IMR-90 (cell line): Measurements from ENCODE around the gene AURKA. TPM values are rescaled to one million over a fixed set of nuclear protein-coding genes. Genes with fewer than 3 reads are reported as not detected.

ENCODE experiments used
- ATAC-seq: fragments of 200-7000 bp; cut with Tn5 transposase; 2 replicates; pipeline ENCODE4 v1.9.1; 2020; ENCODE audit warnings: low read depth, mild to moderate bottlenecking, moderate library complexity
- BruUV-seq: library from RNA; stranded (reverse); fragments of 400-500 nt; replicated peaks from 2 replicates; lab custom pipeline; 2021; lab: Mats Ljungman, UMichigan
- CTCF ChIA-PET: fragments of 300-600 bp; formaldehyde crosslinking; extraction: SDS; loops from one replicate; lab custom pipeline; 2021; ENCODE audit warnings: antibody characterized with exemption; lab: Yijun Ruan, JAX
- POLR2A ChIA-PET: fragments of 300-600 bp; sonication (Branson Sonifier 250); formaldehyde crosslinking; loops from one replicate; lab custom pipeline; 2022; ENCODE audit warnings: antibody characterized with exemption; ENCODE audit not compliant: unreplicated experiment; lab: Charles Lee
- DNase-seq: peaks from one replicate; pipeline ENCODE4 v3.0.0; 2013
- H2AFZ ChIP-seq: replicated peaks from 2 replicates; pipeline ENCODE3; 2013; ENCODE audit warnings: low read length, mild to moderate bottlenecking; ENCODE audit not compliant: poor library complexity
- H2AK5ac ChIP-seq: 2 replicates; pipeline ENCODE4 v1.6.1; 2013; ENCODE audit warnings: low read depth, low read length, inconsistent platforms
- H2AK9ac ChIP-seq: replicated peaks from 2 replicates; pipeline ENCODE3; 2013; ENCODE audit warnings: mild to moderate bottlenecking, low read depth, low read length, moderate library complexity; ENCODE audit not compliant: poor library complexity
- H2BK120ac ChIP-seq: 2 replicates; pipeline ENCODE4 v1.6.1; 2013; ENCODE audit warnings: low read depth, low read length, inconsistent platforms
- H2BK15ac ChIP-seq: 3 replicates; pipeline ENCODE4 v1.6.1; 2013; ENCODE audit warnings: low read depth, low read length, inconsistent platforms
- H2BK20ac ChIP-seq: 2 replicates; pipeline ENCODE4 v1.6.1; 2013; ENCODE audit warnings: low read depth, mild to moderate bottlenecking, inconsistent platforms, low read length, moderate library complexity
- H2BK5ac ChIP-seq: 2 replicates; pipeline ENCODE4 v1.6.1; 2013; ENCODE audit warnings: mild to moderate bottlenecking, low read depth, low read length, inconsistent platforms; ENCODE audit not compliant: poor library complexity, severe bottlenecking
- H3K14ac ChIP-seq: replicated peaks from 2 replicates; pipeline ENCODE4 v1.6.1; 2013; ENCODE audit warnings: low read depth, low read length, inconsistent platforms
- H3K18ac ChIP-seq: 2 replicates; pipeline ENCODE4 v1.6.1; 2013; ENCODE audit warnings: low read depth, low read length, control low read depth
- H3K23ac ChIP-seq: 2 replicates; pipeline ENCODE4 v1.6.1; 2013; ENCODE audit warnings: low read depth, low read length, inconsistent platforms
- H3K27ac ChIP-seq: 2 replicates; pipeline ENCODE4 v1.5.1; 2013; ENCODE audit warnings: mild to moderate bottlenecking, control low read depth, low read length; ENCODE audit not compliant: insufficient read depth
- H3K27me3 ChIP-seq: 2 replicates; pipeline ENCODE4 v1.6.1; 2013; ENCODE audit warnings: low read length; ENCODE audit not compliant: control insufficient read depth, insufficient read depth
- H3K36me3 ChIP-seq: 2 replicates; pipeline ENCODE4 v1.6.1; 2013; ENCODE audit warnings: low read length, mixed read lengths; ENCODE audit not compliant: control insufficient read depth, insufficient read depth
- H3K4ac ChIP-seq: 2 replicates; pipeline ENCODE4 v1.6.1; 2013; ENCODE audit warnings: low read depth, low read length, inconsistent platforms
- H3K4me1 ChIP-seq: 2 replicates; pipeline ENCODE4 v1.6.1; 2013; ENCODE audit warnings: low read length, mixed read lengths; ENCODE audit not compliant: control insufficient read depth, insufficient read depth
- H3K4me2 ChIP-seq: 2 replicates; pipeline ENCODE4 v1.6.1; 2013; ENCODE audit warnings: low read depth, mild to moderate bottlenecking, control low read depth, low read length, moderate library complexity
- H3K4me3 ChIP-seq: 2 replicates; pipeline ENCODE4 v1.5.1; 2013; ENCODE audit warnings: low read depth, mild to moderate bottlenecking, control low read depth, low read length, moderate library complexity; ENCODE audit not compliant: insufficient read depth
- H3K56ac ChIP-seq: 2 replicates; pipeline ENCODE4 v1.6.1; 2013; ENCODE audit warnings: low read length, inconsistent platforms; ENCODE audit not compliant: insufficient read depth; ENCODE audit errors: extremely low read depth
- H3K79me1 ChIP-seq, 2 experiments: 2 replicates each; pipeline ENCODE4 v1.6.1; 2013; ENCODE audit warnings: low read length in 2 of 2, inconsistent platforms in 1 of 2, low read depth in 1 of 2
- H3K9ac ChIP-seq: 2 replicates; pipeline ENCODE4 v1.6.1; 2013; ENCODE audit warnings: low read depth, low read length, control low read depth
- H3K9me1 ChIP-seq: 2 replicates; pipeline ENCODE4 v1.6.1; 2013; ENCODE audit warnings: low read length, inconsistent platforms; ENCODE audit not compliant: insufficient read depth
- H3K9me3 ChIP-seq: 2 replicates; pipeline ENCODE4 v1.6.1; 2013; ENCODE audit warnings: low read length; ENCODE audit not compliant: control insufficient read depth, insufficient read depth
- H4K20me1 ChIP-seq: 2 replicates; pipeline ENCODE4 v1.6.1; 2013; ENCODE audit warnings: low read length, inconsistent platforms; ENCODE audit not compliant: insufficient read depth
- H4K5ac ChIP-seq: 2 replicates; pipeline ENCODE4 v1.6.1; 2013; ENCODE audit warnings: mild to moderate bottlenecking, low read depth, low read length, control low read depth
- H4K8ac ChIP-seq, 2 experiments: 2 replicates each; pipeline ENCODE4 v1.6.1; 2013; ENCODE audit warnings: low read depth in 2 of 2, low read length in 2 of 2, control low read depth in 1 of 2, inconsistent platforms in 1 of 2
- H4K91ac ChIP-seq: 2 replicates; pipeline ENCODE4 v1.6.1; 2013; ENCODE audit warnings: low read depth, low read length, inconsistent platforms; ENCODE audit not compliant: insufficient read depth
- CEBPB ChIP-seq: IDR thresholded peaks from 2 replicates; pipeline ENCODE4 v1.6.1; 2012; ENCODE audit warnings: low read depth, low read length, improper control_type of control experiment
- CHD1 ChIP-seq: IDR thresholded peaks from 2 replicates; pipeline ENCODE4 v1.6.1; 2012; ENCODE audit warnings: low read depth, low read length, improper control_type of control experiment
- MAFK ChIP-seq: IDR thresholded peaks from 2 replicates; pipeline ENCODE4 v1.6.1; 2012; ENCODE audit warnings: low read depth, low read length, improper control_type of control experiment
- POLR2A ChIP-seq: IDR thresholded peaks from 2 replicates; pipeline ENCODE4 v1.6.1; 2012; ENCODE audit warnings: mild to moderate bottlenecking, low read depth, low read length
- RFX5 ChIP-seq: IDR thresholded peaks from 2 replicates; pipeline ENCODE4 v1.8.0; 2012; ENCODE audit warnings: low read depth, mild to moderate bottlenecking, low read length, moderate library complexity
- WGBS, 2 experiments: methylation state at CpG; one replicate each; pipeline versions ENCODE4 v1.1.5 to v1.1.7; 2013; ENCODE audit warnings: missing lambda C conversion rate in 2 of 2; ENCODE audit not compliant: insufficient read length in 1 of 2; ENCODE audit errors: extremely low coverage in 2 of 2; 5-methylcytosine and 5-hydroxymethylcytosine counted together
- dilution Hi-C: fragments of 300-500 bp; cut with HindIII; formaldehyde crosslinking; loops from one replicate; pipeline ENCODE4 v1.14.3; 2018; ENCODE audit warnings: low sequenced_read_pairs; ENCODE audit not compliant: unreplicated experiment
- in situ Hi-C: fragments of 300-500 bp; cut with MboI; formaldehyde crosslinking; loops from 3 replicates; pipeline ENCODE4 v1.14.3; 2019; ENCODE audit warnings: low sequenced_read_pairs, inconsistent platforms, mixed read lengths
- intact Hi-C: fragments of 100-400 bp; cut with micrococcal nuclease; formaldehyde crosslinking; loops from 2 replicates; pipeline ENCODE4 v1.10.0; 2022
- polyA plus RNA-seq, 3 experiments: library from polyadenylated mRNA; depleted of rRNA; stranded (reverse); fragments of >200 nt; gene quantifications; 2 replicates each; pipeline ENCODE4 v1.2.3, GENCODE V29; 2012; ENCODE audit warnings: low replicate concordance in 1 of 3
- total RNA-seq: library from RNA; depleted of rRNA; stranded (reverse); fragments of >200 nt; gene quantifications from 2 replicates; pipeline ENCODE4 v1.2.3, GENCODE V29; 2012

Gene AURKA
- total and polyA plus RNA-seq, 2 of the 4 experiments (the other 2 are of a cell fraction) = 68.0 to 83.3 TPM

DNA sequence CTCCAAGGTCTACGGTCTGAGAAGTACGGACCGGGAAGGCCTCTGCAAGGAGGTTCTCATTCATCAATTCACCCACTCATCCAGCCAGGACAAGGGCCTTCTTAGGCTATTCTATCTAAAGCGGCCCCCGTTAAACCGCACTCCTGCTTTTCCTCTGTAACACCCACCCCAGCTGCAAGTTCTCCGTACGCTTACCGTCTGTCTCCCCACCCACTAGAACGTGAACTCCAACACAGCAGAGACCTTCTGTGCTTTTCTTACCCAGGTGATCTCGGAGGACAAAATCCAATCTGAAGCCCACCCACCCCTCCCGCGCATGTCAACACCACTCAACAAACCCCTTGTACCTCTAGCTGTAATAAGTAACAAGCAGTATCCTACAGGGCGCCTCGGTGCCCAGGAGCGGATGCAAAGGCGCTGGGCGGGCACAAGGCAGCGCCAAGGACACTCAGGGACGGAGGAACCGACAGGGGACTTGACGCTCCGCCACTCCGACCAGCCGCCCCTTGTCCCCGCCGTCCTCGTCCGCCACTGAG lies 351 bp downstream of the AURKA start:
- Histone ChIP-seq H3K27me3 (no peaks in the 10 kb centered on the region), H3K9ac (peak overlapping the region; percentile 90), H2AFZ (peak overlapping the region; percentile 96), H3K4me2 (peak overlapping the region; percentile 90), H3K14ac (peak overlapping the region; percentile 70), H3K4me3 (peak overlapping the region; percentile 67), H3K27ac (peak overlapping the region; percentile 51), H3K4me1 (peaks cover 2% of the 10 kb centered on the region; the same call in 1 of the 2 replicates), H4K8ac (peak overlapping the region; percentile 34 to 41; a peak in 3 of 4 replicates), H3K23ac (peak overlapping the region; percentile 88; the same call in 1 of the 2 replicates), H2BK20ac (no peak overlapping the region), H2BK120ac (peak overlapping the region; percentile 44), H2AK5ac (0 out of 2 replicates have a peak overlapping the region, but pooled peaks have one; percentile 13), H3K56ac (peak overlapping the region; percentile 75), H3K9me1 (peaks cover 15% of the 10 kb centered on the region), H4K20me1 (no peaks in the 10 kb centered on the region), H2BK5ac (peak overlapping the region; percentile 71), H2BK15ac (no peak overlapping the region), H4K5ac (no peak overlapping the region), H3K9me3 (no peaks in the 10 kb centered on the region), H3K18ac (no peak overlapping the region), H2AK9ac (peak overlapping the region; percentile 83), H3K4ac (peak overlapping the region; percentile 59), H4K91ac (peak overlapping the region; percentile 68), H3K36me3 (peaks cover 10% of the 10 kb centered on the region), H3K79me1 (peaks cover 44 to 59% of the 10 kb centered on the region in 2 experiments)
- no TSS peak for BruUV-seq
- DNase-seq (no peak), ATAC-seq (peak; percentile 36)
- no peak for TF ChIP-seq RFX5
- TF ChIP-seq CEBPB = no peak
- no peak for TF ChIP-seq POLR2A
- peak; percentile 42; the same call in 1 of the 2 replicates for TF ChIP-seq CHD1
- no peak for TF ChIP-seq MAFK
- ChIA-PET CTCF (interaction anchor here (1.2 kb wide), 1 partner anchor 48 kb away, joined by 3 read pairs; no protein-coding TSS in a partner anchor), POLR2A (interaction anchor here (0.9 kb wide), 2 partner anchors 30 to 35 kb away, joined by 3 read pairs; no protein-coding TSS in a partner anchor)
- dilution Hi-C loops = no loop called here
- 2% methylated on average over 13 of the region's 29 CpGs; no CpG with 5 or more reads in 1 of the 2 experiments for WGBS, 2 experiments
- intact Hi-C loops = loop anchor here (2.0 kb wide), 1 partner anchor 77 kb away; the partner anchor contains the start of gene RTF2
- in situ Hi-C loops = loop anchor here (25.0 kb wide), 1 partner anchor 971 kb away; the partner anchor contains the start of gene RAE1
